GM12891 (cell line): ENCODE data around the gene COQ4.

Experiments
- PAX5 ChIP-seq: IDR thresholded peaks from 2 replicates; pipeline ENCODE4 v1.6.1; 2011; ENCODE audit warnings: low read length, moderate library complexity, mild to moderate bottlenecking; ENCODE audit not compliant: insufficient read depth, severe bottlenecking
- POLR2A ChIP-seq: IDR thresholded peaks from 2 replicates; pipeline ENCODE4 v1.6.1; 2011; ENCODE audit warnings: low read depth, low read length, control low read depth
- POLR2AphosphoS5 ChIP-seq: IDR thresholded peaks from 2 replicates; pipeline ENCODE4 v1.6.1; 2011; ENCODE audit warnings: low read depth, low read length, control low read depth
- SPI1 ChIP-seq: IDR thresholded peaks from 2 replicates; pipeline ENCODE4 v1.6.1; 2011; ENCODE audit warnings: low read depth, low read length, control low read depth
- TAF1 ChIP-seq: IDR thresholded peaks from 2 replicates; pipeline ENCODE4 v1.6.1; 2011; ENCODE audit warnings: low read depth, low read length, control low read depth

GRCh38 chr9:128360826-128361225 lies 38.2 kb downstream of the COQ4 start:
- TF ChIP-seq TAF1: no peak
- no peak for TF ChIP-seq POLR2A
- TF ChIP-seq POLR2AphosphoS5: no peak
- no peak for TF ChIP-seq PAX5
- TF ChIP-seq SPI1: no peak
